GM12864 (cell line): ENCODE measurements around the gene KLKB1.

Experiments
- DNase-seq: peaks from one replicate; pipeline ENCODE4 v3.0.0-alpha.2; 2011; ENCODE audit warnings: low read depth
- H3K4me3 ChIP-seq: 2 replicates; pipeline ENCODE4 v1.5.1; 2011; ENCODE audit warnings: mild to moderate bottlenecking, low read depth, low read length, control low read depth
- CTCF ChIP-seq: IDR thresholded peaks from 2 replicates; pipeline ENCODE4 v1.5.1; 2011; ENCODE audit warnings: low read depth, mild to moderate bottlenecking, moderate library complexity, low read length, control low read depth, inconsistent platforms; ENCODE audit errors: missing control alignments

The KLKB1 gene

GRCh38 chr4:186226521-186227189 is 652 bp upstream of the KLKB1 start:
- H3K4me3 ChIP-seq, result no peak overlapping the region

GRCh38 chr4:186227744-186228513 is 622 bp downstream of the KLKB1 start:
- no peak for DNase-seq
- H3K4me3 ChIP-seq, result no peak overlapping the region
- no peak for TF ChIP-seq CTCF

More at GRCh38 chr4:186226521-186227189, 652 bp upstream of the KLKB1 start:
- no peak for TF ChIP-seq CTCF
- DNase-seq, result no peak

GRCh38 chr4:186228514-186228894 is 1.2 kb downstream of the KLKB1 start:
- no peak overlapping the region for H3K4me3 ChIP-seq
- TF ChIP-seq CTCF, result no peak
- DNase-seq, result no peak

GRCh38 chr4:186234367-186234766 is 7.1 kb downstream of the KLKB1 start:
- no peak overlapping the region for H3K4me3 ChIP-seq
- DNase-seq, result no peak
- no peak for TF ChIP-seq CTCF

- H3K4me3 ChIP-seq, result no peak overlapping the region
- DNase-seq, result no peak
- TF ChIP-seq CTCF, result no peak
Observed at GRCh38 chr4:186236126-186236525, 8.8 kb downstream of the KLKB1 start.

- no peak for DNase-seq
- no peak overlapping the region for H3K4me3 ChIP-seq
- TF ChIP-seq CTCF, result no peak
Observed at GRCh38 chr4:186240452-186240847, 13.1 kb downstream of the KLKB1 start.
